ENCODE measurements around the gene TMEM141. TPM values are rescaled to one million over a fixed set of nuclear protein-coding genes. Genes with fewer than 3 reads are reported as not detected.

Gene TMEM141
- polyA plus RNA-seq, 1 of the 3 experiments (the other 2 are of a cell fraction): 112 TPM

DNA sequence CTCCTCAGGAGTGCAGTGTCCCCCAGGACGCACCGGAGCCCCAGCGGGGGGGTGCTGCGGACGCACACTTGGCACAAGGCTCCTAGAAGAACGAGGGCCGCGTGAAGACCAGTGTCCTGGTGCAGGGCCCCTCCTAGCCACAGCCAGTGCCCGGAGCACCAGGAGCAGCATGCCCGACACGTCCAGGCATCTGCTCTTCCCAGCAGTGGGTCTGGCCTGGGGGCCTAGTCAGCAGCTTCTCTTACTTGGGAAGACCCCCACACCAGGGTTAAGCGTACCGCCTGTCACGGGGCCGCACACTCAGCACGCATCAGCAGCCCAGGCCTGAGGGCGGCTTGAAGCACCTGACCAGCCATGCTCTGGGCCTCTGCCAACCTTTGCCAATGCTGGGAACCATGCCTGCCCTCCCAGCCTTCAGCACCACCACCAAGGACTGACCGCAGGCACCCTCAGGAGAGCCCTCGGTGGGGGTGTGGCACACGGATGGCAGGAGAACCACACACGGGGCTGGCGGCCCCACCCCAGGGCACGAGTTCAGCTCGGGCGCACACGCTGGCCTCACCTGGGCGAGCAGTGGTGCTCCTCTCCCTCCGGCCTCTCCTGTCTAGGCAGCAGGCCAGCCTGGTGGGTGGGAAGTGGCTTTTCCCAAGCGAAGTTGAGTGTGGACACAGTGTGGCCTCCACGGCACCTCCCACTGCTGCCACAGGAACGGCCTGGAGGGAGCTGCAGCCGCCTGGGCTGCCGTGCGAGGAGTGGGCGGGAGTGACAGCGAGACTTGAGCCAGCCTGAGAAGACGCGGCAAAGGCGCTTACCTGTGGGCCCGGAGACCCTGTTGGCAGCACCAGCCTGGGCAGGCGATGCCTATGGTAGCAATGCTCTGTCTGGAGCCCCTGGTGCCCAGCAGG lies 39.1 kb downstream of the TMEM141 start:
- H3K9ac ChIP-seq: no peak overlapping the region
- H3K27ac ChIP-seq (ENCODE audit: low read depth in 2 of 2, low read length in 1 of 2): no peak overlapping the region
- no peak overlapping the region for H3K4me3 ChIP-seq (ENCODE audit: low read depth in 2 of 2, low read length in 1 of 2)
- ChIA-PET POLR2A (interaction anchor here (0.6 to 1.2 kb wide), 2 partner anchors 10 to 303 kb away, joined by 3 to 6 read pairs; no protein-coding TSS in a partner anchor), CTCF (interaction anchor here (0.6 to 5.7 kb wide), 2 partner anchors 12 to 42 kb away, joined by 3 to 36 read pairs; partner anchors contain the start of gene AJM1)
- H3K36me3 ChIP-seq (replicated peaks in 1 of 2; ENCODE audit: control insufficient read depth in 1 of 2, insufficient read depth in 2 of 2, low read length in 1 of 2): peaks cover 4 to 73% of the 10 kb centered on the region in 2 experiments
- no peak overlapping the region for H2AFZ ChIP-seq (ENCODE audit: low read depth)
- no peaks in the 10 kb centered on the region for H3K9me3 ChIP-seq
- WGBS (ENCODE audit: low lambda C conversion rate): 92% methylated on average over 17 of the region's 41 CpGs
- no peak for DNase-seq
- H3K27me3 ChIP-seq (ENCODE audit: insufficient read depth): no peaks in the 10 kb centered on the region
- no peaks in the 10 kb centered on the region for H3K9me2 ChIP-seq
- H3K4me2 ChIP-seq: no peak overlapping the region
- TF ChIP-seq NFIC (IDR thresholded peaks at IDR 0.05; ENCODE audit: borderline replicate concordance) (no peak), GABPA (IDR thresholded peaks at IDR 0.05; ENCODE audit: low read depth) (no peak), CHD2 (IDR thresholded peaks at IDR 0.05; ENCODE audit: low read length, partially characterized antibody) (no peak)
- no peaks in the 10 kb centered on the region for H3K4me1 ChIP-seq (ENCODE audit: control insufficient read depth in 1 of 2, insufficient read depth in 2 of 2, low read depth in 1 of 2, low read length in 1 of 2)
- H4K20me1 ChIP-seq (ENCODE audit: insufficient read depth): no peaks in the 10 kb centered on the region
- no peaks in the 10 kb centered on the region for H3F3A ChIP-seq (replicated peaks; ENCODE audit: insufficient read depth)
- no peaks in the 10 kb centered on the region for H3K79me2 ChIP-seq (ENCODE audit: insufficient read depth)

DNA sequence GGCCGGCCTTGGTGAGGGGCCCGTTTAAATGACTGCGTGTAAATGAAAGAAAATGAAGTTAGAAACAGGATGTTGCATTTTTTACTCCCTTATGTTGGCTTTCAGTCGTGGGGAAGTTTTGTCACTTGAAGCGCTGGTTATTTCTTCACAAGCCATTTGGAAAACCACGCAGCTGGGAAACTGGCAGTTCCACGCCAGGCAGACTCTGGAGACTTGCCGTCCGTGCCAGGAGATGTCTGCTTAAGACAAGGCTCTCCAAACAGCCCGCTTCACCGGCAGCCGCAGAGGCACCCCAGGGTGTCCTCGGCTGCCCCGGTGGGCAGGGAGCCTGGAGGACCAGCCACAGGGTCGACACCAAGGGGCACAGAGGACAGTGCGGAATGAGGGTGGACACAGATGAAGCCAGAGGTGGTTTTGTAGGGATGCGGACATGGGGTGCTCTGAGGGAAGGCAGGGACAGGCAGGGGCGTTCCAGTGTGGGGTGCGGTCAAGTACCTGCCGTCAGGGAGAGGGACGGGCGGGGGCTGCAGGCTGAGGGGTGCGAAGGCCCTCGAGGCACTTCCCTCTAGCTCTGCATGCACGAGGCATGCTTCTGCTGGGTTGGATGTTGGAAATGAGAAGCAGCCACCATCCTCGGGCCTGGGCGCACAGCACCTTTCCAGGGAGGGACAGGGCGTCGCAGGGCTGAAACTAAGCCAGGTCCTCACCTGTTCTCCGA lies 40.0 kb downstream of the TMEM141 start:
- H3F3A ChIP-seq (replicated peaks; ENCODE audit: insufficient read depth): no peaks in the 10 kb centered on the region
- no peak overlapping the region for H3K9ac ChIP-seq
- H3K4me2 ChIP-seq: no peak overlapping the region
- H3K9me2 ChIP-seq: no peaks in the 10 kb centered on the region
- DNase-seq: no peak
- H3K36me3 ChIP-seq (replicated peaks in 1 of 2; ENCODE audit: control insufficient read depth in 1 of 2, insufficient read depth in 2 of 2, low read length in 1 of 2): peaks cover 4 to 70% of the 10 kb centered on the region in 2 experiments
- H4K20me1 ChIP-seq (ENCODE audit: insufficient read depth): no peaks in the 10 kb centered on the region
- POLR2A ChIA-PET: no interaction called here
- no peak for TF ChIP-seq FOXJ3 (CRISPR knock-in tag; IDR thresholded peaks at IDR 0.05)
- no peak for TF ChIP-seq POLR2AphosphoS5 (IDR thresholded peaks at IDR 0.05; ENCODE audit: low read depth, low read length)
- no peak for TF ChIP-seq MEF2A (IDR thresholded peaks at IDR 0.05; ENCODE audit: borderline replicate concordance, low read depth)
- no peak for TF ChIP-seq SIN3A (IDR thresholded peaks at IDR 0.05; ENCODE audit: borderline replicate concordance, low read depth, low read length)
- TF ChIP-seq RFX5 (IDR thresholded peaks at IDR 0.05; ENCODE audit: low read length): no peak
- TF ChIP-seq, protein P1, sequence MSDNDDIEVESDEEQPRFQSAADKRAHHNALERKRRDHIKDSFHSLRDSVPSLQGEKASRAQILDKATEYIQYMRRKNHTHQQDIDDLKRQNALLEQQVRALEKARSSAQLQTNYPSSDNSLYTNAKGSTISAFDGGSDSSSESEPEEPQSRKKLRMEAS (IDR thresholded peaks at IDR 0.05; ENCODE audit: low read depth): no peak
- TF ChIP-seq SMC3 (IDR thresholded peaks at IDR 0.05; ENCODE audit: low read depth, low read length): no peak
- no peak for TF ChIP-seq JUND (IDR thresholded peaks at IDR 0.05)
- no peak for TF ChIP-seq ELF1 (IDR thresholded peaks at IDR 0.05)
- H3K4me1 ChIP-seq (ENCODE audit: control insufficient read depth in 1 of 2, insufficient read depth in 2 of 2, low read depth in 1 of 2, low read length in 1 of 2): no peaks in the 10 kb centered on the region
- 90% methylated on average over 20 of the region's 30 CpGs for WGBS (ENCODE audit: low lambda C conversion rate)
- H3K27me3 ChIP-seq (ENCODE audit: insufficient read depth): no peaks in the 10 kb centered on the region
- no peaks in the 10 kb centered on the region for H3K79me2 ChIP-seq (ENCODE audit: insufficient read depth)
- CTCF ChIA-PET: interaction anchor here (0.6 to 5.7 kb wide), 2 partner anchors 11 to 233 kb away, joined by 3 to 36 read pairs; partner anchors contain the start of gene AJM1
- no peak overlapping the region for H2AFZ ChIP-seq (ENCODE audit: low read depth)
- no peak overlapping the region for H3K4me3 ChIP-seq (ENCODE audit: low read depth in 2 of 2, low read length in 1 of 2)
- no peak overlapping the region for H3K27ac ChIP-seq (ENCODE audit: low read depth in 2 of 2, low read length in 1 of 2)
- H3K9me3 ChIP-seq: no peaks in the 10 kb centered on the region
